GM12892 (cell line): Measurements from ENCODE around the gene SLC7A4.

Experiments
- DNase-seq: peaks from one replicate; pipeline ENCODE4 v3.0.0; 2011; ENCODE audit not compliant: insufficient read length
- FAIRE-seq: peaks from 2 replicates; lab custom pipeline; 2011; peaks lifted over from hg19 to GRCh38; lab: Jason Lieb, UNC
- POLR2A ChIP-seq: IDR thresholded peaks from 2 replicates; pipeline ENCODE4 v1.6.1; 2011; ENCODE audit warnings: low read depth, low read length, control low read depth
- POLR2AphosphoS5 ChIP-seq: IDR thresholded peaks from 2 replicates; pipeline ENCODE4 v1.6.1; 2011; ENCODE audit warnings: low read depth, low read length, control low read depth
- TAF1 ChIP-seq: IDR thresholded peaks from 2 replicates; pipeline ENCODE4 v1.6.1; 2011; ENCODE audit warnings: low read depth, mild to moderate bottlenecking, control low read depth, low read length, borderline replicate concordance

SLC7A4 gene

GRCh38 chr22:20989323-20990138, 42.8 kb downstream of the SLC7A4 start:
- DNase-seq (no peak), FAIRE-seq (no peak)
- TF ChIP-seq POLR2A (no peak), POLR2AphosphoS5 (no peak), TAF1 (no peak)

- no peak for FAIRE-seq
- no peak for TF ChIP-seq TAF1
- no peak for TF ChIP-seq POLR2A
- TF ChIP-seq POLR2AphosphoS5 = no peak
- DNase-seq = no peak
Observed at GRCh38 chr22:20988573-20989322, 43.6 kb downstream of the SLC7A4 start.

GRCh38 chr22:20987375-20987774, 45.0 kb downstream of the SLC7A4 start:
- FAIRE-seq (no peak), DNase-seq (no peak)
- TF ChIP-seq TAF1 = no peak
- TF ChIP-seq POLR2A = no peak
- no peak for TF ChIP-seq POLR2AphosphoS5

DNA sequence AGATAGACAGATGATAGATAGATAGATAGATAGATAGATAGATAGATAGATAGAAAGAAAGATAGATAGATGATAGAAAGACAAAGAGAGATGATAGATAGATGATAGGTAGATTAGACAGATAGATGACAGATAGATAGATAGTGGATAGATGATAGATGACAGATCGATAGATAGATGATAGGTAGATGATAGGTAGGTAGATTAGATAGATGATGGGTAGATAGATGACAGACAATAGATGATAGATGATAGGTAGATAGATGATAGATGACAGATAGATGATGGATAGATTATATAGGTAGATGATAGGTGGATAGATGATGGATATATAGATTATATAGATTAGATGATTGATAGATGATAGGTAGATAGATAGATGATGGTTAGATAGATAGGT, 46.0 kb downstream of the SLC7A4 start:
- DNase-seq = no peak
- FAIRE-seq = no peak
- TF ChIP-seq TAF1 (no peak), POLR2A (no peak), POLR2AphosphoS5 (no peak)

- TF ChIP-seq TAF1 = no peak
- no peak for TF ChIP-seq POLR2A
- TF ChIP-seq POLR2AphosphoS5 = no peak
- no peak for DNase-seq
Observed at GRCh38 chr22:20985720-20986119, 46.6 kb downstream of the SLC7A4 start.

DNA sequence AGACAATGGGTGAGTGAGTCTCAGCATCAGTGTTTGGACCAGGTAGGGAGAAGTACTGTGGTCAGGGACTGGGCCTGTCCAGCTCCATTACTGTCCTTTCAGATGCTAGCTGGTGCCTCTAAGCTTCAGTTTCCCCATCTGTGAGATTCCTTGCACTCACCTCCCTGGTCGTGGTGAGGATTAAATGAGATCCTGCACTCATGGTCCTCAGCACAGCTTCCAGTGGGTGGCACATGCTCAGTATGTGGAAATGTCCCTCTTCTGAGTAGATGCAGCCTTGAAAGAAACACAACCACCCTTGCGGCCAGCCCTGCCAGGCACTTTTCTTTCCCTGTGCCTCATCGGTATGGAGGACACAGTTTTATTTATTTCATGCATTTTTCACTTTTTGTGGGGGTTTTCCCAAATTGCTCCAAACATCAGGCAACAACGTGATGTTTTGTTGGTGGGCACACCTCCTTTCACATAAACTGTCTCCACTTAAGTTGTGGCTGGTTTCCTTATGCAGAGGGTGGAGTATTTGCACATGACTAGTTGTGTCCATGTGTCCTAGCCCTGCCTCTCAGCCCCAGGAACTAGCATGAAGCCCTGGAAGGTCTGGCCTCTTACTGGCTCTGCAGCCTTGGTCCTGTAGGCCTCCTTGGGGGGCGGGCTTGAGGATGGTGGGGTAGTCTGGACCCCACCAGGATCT, 49.1 kb downstream of the SLC7A4 start:
- DNase-seq (no peak), FAIRE-seq (no peak)
- TF ChIP-seq POLR2AphosphoS5 (no peak), TAF1 (no peak), POLR2A (no peak)

More at GRCh38 chr22:20985720-20986119, 46.6 kb downstream of the SLC7A4 start:
- no peak for FAIRE-seq

GRCh38 chr22:20982563-20982882, 49.8 kb downstream of the SLC7A4 start:
- FAIRE-seq = peak; percentile 72
- DNase-seq = no peak
- no peak for TF ChIP-seq POLR2AphosphoS5
- TF ChIP-seq POLR2A = no peak
- TF ChIP-seq TAF1 = no peak

GRCh38 chr22:20981787-20982562, 50.4 kb downstream of the SLC7A4 start, which contains the start of gene LZTR1:
TSS of gene LZTR1 (plus strand) at chr22:20982297. CDS start at chr22:20982372, 75 bp downstream.
- TF ChIP-seq TAF1 = no peak
- TF ChIP-seq POLR2AphosphoS5 = peak; percentile 97
- peak; percentile 95 for TF ChIP-seq POLR2A
- FAIRE-seq (peak; percentile 99), DNase-seq (peak; percentile 87)

DNA sequence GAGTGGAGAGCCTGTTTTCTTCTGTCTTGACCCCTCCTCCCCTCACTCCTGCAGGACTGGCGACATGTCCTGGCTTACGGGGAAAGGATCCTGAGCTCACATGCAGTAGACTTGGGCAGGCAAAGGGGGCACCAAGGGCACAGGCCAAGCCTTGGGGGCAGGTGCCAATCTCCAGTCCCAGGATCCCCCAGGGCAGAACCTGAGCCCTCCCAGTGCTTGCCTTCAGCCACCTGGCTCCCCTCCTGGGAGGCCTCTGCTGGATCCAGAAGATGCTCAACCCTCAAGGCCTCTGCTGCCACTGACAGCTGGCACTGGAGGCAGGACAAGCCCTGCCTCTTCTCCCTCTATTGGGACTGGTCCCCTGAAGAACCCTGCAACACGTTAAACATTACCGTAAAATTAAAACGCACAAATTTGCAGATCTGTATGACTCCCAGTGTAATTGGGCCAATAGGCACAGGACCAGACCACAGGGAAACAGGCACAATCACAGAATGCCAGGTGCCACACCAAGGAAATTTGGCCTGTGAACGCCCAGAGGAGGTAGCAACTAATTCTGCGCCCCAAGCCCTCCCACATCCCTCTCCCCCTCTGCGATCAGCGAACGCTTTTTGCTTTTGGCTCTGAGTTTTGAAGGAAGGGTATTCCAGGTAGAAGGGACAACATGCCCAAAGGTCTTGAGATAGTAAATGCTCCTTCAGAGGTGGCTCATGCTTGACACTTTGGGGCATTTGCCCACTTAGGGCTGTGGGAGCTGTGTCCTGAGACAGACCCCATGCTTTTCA, 51.2 kb downstream of the SLC7A4 start:
- TF ChIP-seq POLR2AphosphoS5 (no peak), TAF1 (no peak), POLR2A (no peak)
- DNase-seq (no peak), FAIRE-seq (no peak)

DNA sequence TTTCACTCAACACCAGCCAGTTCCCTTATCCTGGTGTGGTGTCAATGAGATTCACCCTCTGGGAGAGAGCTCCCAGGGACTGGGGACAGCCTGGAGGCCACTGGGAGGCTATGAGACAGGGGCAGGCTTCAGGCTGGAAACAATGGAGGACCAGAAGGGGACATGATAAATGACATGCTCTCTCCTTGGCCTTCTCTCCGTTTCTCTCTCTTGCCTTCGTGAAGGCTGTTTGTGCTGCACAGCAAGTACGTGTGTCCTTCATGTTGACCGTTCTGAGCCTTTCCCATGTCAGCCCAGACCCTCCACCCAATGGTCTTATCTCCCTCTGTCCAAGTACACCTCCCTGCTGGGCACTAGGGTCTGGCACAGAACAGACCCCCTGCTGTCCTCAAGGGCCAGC, 51.8 kb downstream of the SLC7A4 start:
- DNase-seq = no peak
- no peak for FAIRE-seq
- TF ChIP-seq POLR2AphosphoS5 (no peak), TAF1 (no peak), POLR2A (no peak)
